GM21360 (cell line): ENCODE measurements around the gene CADM4.
"Not testable (repeated sequence)": the region's sequence is repeated elsewhere in the genome, so short reads cannot be mapped to it uniquely, and the experiment has no call there.

Source experiments
- ATAC-seq: cut with Tn5 transposase; IDR thresholded peaks from one replicate; pipeline ENCODE4 v1.9.1; 2021; ENCODE audit warnings: mild to moderate bottlenecking, moderate library complexity; ENCODE audit not compliant: unreplicated experiment

CADM4 gene

GRCh38 chr19:43664018-43664417, 24.4 kb upstream of the CADM4 start:
- ATAC-seq: no peak

DNA sequence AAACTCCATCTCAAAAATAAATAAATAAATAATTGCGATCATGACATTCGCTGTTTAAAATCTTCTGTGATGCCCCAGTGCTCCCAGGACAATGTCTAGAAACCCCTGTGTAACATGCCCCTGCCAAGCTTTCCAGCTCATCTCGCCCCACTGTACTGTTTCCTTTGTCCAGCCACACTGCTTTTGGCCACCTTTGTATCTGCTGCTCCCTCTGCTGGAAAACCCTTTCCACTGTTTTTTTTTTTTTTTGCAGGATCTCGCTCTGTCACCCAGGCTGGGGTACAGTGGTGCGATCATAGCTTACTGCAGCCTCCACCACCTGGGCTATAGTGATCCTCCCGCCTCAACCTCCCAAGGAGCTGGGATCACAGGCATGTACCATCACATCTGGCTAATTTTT, 22.8 kb upstream of the CADM4 start:
- ATAC-seq: no peak

GRCh38 chr19:43660971-43661360, 21.3 kb upstream of the CADM4 start:
- ATAC-seq: no peak

DNA sequence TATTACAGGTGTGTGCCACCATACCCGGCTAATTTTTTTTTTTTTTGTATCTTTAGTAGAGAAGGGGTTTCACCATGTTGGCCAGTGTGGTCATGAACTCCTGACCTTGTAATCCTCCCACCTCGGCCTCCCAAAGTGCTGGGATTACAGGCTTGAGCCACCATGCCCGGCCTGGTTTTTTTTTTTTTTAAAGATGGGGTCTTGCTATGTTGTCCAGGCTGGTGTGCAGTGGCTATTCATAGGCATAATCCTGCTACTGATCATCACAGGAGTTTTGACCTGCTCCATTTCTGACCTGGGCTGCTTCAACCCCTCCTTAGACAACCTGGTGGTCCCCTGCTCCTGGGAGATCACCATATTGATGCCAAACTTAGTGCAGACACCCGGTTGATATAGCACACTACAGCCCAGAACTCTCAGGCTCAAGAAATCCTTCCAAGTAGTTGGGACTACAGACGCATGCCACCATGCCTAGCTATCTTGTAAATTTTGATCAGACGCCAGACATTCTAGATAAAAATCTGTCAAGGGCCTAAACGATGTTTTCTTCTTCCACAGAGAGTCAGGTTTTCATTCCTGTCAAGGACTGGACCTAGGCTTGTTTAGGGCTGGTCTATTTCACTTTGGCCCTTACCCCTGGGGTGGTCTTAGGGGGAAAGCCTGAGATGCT, 20.8 kb upstream of the CADM4 start:
- ATAC-seq: no peak

- no peak for ATAC-seq
Observed at GRCh38 chr19:43658494-43658893, 18.8 kb upstream of the CADM4 start.

- ATAC-seq: no peak
Observed at GRCh38 chr19:43658001-43658400, 18.4 kb upstream of the CADM4 start.

DNA sequence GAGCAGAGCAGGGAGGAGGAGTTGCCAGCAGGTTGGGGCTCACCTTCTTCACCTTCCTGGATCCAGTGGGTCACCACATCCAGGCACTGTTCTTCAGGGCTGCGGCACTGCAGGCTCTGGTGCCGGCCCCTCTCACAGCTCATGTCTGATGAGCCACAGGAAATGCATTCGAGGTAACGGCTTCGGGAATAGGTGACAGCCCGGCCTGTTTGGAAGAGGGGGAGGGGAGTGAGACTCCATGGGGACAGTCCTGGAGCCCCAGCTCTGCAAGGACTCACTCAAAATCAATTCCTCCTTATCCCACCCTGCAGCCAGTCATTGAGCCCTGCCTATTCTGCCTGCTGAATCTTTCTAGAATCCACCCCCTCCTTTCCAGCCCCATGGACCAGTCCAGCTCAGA, 16.8 kb upstream of the CADM4 start:
- ATAC-seq: no peak

DNA sequence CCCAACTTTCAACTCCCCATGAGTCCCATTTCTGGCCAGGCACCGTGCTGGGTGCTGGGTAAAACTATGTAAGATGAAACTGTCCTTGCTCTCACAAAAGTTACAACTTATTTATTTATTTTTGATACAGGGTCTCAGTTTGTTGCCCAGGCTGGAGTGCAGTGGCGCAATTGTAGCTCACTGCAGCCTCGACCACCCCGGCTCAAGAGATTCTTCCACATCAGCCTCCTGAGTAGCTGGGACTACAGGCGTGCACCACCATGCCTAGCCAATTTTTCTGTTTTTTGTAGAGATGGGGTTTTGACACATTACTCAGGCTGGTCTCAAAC, 12.9 kb upstream of the CADM4 start:
- ATAC-seq: no peak

DNA sequence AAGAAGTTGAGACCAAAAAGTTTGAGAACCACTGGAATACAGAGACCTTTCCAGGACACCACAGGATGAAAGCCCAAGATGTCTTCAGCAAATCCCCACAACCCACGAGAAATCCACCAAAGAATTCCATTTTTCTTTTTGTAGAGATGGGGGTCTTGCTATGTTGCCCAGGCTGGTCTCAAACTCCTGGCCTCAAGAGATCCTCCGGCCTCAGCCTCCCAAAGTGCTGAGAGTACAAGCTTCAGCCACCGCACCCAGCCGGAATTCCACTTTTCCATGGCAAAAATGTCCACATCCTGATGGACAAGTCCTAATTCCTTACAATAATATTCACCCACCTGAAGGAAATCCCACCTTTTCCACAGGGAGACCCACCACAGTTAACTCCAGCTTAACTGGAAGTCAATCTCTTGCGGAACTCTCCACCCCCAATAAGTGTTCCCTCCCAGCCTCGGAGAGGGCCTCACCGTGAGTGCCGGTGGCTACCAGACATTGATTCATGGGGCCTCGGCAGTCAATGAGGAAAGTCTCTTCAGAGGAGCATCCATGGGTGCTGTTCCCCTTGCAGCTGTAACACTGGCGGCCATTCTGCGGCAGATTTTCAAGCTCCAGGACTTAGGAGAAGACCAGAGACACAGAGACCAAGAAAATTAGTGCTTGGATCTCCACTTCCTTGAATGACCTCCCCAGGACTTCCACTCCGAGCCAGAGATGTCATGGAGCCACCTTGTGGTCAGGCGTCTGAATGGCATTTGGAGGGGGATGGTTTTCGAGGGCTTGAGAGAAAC, 12.3 kb upstream of the CADM4 start:
- no peak for ATAC-seq

- not testable (repeated sequence) for ATAC-seq
Observed at GRCh38 chr19:43650276-43650675, 10.6 kb upstream of the CADM4 start.

DNA sequence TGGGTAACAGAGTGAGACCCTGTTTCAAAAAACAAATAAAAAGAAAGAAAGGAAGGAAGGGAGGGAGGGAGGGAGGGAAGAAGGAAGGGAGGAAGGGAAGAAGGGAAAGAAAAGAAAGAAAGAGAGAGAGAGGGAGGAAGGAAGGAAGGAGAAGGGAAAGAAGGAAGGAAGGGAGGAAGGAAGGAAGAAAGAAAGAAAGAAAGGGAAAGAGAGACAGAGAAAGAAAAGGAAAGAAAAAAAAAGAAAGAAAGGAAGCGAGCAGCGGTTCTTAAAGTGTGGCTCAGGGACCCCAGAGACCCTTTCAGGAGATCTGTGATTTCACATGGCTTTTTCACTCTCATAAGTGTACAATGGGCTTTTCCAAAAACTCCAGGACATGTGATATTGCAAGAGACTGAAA, 9.9 kb upstream of the CADM4 start:
- no peak for ATAC-seq

DNA sequence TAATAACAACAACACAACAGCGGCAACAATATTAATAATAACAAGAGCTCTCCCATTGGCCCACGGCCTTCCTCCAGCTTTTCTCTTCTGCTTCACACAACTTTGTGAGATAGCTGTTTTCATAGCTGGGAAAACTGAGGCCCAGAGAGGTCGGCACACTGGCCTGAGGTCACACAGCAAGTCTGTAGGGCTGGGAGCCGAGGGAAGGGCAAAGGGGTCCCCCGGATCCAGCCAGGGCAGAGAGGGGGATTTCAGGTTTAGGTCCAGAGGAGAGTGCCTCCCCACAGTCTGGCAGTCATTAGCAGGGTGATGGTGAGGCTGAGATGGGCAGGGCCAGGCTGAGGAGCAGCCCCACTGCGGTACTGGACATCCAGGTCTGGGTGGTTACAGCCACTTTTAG, 9.0 kb upstream of the CADM4 start:
- ATAC-seq: no peak

DNA sequence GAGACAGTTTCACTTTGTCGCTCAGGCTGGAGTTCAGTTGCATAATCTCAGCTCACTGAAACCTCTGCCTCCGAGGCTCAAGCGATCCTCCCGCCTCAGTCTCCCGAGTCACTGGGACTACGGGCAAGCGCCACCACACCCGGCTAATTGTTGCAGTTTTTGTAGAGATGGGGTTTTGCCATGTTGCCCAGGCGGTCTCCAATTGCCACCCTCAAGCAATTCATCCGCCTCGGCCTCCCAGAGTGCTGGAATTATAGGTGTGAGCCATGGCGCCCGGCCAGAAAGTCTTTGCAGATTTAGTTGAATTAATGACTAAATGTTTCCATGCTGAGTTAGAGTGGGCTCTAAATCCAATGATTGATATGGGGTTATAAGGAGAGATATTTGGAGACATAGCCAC, 4.5 kb upstream of the CADM4 start:
- no peak for ATAC-seq

DNA sequence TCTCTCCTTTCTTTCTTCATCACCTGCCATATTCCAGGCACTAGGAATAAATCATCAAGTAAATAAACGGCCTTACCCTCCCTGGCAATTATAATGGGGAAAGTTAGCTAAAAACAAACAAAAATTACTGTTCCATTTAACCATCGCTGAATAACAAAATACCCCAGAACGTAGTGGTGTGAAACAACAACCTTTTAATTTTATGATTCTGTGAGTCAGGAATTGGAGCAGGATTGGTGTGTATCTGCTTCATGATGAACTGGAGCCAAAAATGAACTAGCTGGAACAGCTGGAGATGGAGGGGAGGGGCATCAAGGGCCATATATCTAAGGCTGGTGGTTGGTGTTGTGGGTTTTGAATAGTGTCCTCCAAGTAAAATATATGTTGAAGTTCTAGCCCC, 3.7 kb upstream of the CADM4 start:
- no peak for ATAC-seq

DNA sequence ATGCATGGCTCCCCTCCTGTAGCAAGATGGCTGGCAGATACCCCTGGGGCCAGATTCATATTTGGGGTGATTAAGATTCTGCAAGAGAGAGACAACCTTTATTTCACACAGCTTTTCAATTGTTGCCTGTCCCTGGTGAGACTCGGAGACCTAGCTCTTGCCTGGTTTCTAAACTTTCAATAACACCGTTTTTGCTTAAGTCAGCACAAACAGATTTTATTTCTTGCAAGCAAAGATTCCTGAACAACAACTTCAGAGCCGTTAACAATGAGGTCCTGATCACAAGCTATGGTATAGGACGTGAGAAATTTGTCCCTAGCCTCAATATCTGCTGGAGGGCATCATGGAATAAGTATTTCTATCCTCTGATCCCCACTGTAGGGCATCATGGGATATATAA, 2.9 kb upstream of the CADM4 start:
- ATAC-seq: no peak

- ATAC-seq: no peak
Observed at GRCh38 chr19:43641333-43641732, 1.7 kb upstream of the CADM4 start.

DNA sequence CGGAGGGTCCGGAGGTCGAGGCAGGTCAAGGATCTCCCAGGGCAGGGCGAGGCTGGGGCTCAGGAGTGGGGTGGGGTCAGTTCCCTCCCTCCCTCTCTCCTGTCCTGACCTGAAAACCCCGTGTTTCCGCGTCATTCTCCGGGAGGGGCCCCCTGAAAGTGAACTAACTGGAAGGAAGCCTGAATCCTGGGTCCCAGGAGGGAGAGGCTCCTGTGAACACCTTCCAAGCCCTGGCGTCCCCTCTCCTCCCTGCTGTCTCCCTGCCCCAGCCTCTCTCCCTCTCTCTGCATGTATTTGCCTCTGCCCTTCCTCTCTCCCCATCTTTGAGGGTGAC, 741 bp upstream of the CADM4 start:
- ATAC-seq: no peak

DNA sequence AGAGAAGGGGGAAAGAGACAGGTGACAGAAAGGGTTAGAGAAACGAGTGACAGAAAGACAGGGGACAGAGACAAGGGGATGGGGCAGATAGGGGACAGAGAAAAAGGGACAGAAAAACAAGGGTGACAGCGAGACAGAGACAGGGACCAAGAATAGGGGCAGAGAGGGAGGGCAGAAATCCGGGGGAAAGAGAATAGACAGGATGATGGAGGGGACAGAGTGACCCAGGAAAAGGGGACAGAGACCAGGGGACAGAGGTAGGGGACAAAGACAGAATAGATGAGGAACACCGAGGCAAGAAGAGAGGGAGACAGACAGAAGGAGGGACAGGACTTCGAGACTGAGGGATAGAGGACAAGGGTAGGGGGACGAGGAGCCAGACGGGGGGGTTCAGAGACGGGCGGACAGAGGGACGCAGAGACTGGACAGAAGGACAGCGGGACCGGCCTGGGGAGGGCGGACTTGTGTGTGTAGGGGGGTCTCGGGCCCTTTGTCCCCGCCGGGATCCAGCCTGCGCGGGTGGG, 593 bp downstream of the CADM4 start:
- ATAC-seq: no peak

GRCh38 chr19:43638214-43638994, 1.2 kb downstream of the CADM4 start:
- no peak for ATAC-seq

GRCh38 chr19:43636121-43636683, 3.4 kb downstream of the CADM4 start:
- no peak for ATAC-seq

DNA sequence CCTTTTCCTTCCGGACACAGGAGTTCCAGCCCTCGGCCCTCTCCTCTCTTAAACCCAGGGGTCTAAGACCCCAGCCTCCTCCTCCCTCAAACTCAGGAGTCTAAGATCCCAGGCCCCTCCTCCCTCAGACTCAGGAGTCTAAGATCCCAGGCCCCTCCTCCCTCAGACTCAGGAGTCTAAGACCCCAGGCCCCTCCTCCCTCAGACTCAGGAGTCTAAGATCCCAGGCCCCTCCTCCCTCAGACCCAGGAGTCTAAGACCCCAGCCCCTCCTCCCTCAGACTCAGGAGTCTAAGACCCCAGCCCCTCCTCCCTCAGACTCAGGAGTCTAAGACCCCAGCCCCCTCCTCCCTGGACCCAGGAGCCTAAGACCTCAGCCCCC, 4.1 kb downstream of the CADM4 start:
- ATAC-seq: not testable (repeated sequence)
